ENCODE data around the gene DSC1.

The DSC1 gene

GRCh38 chr18:31171144-31171839 lies 8.6 kb upstream of the DSC1 start:
- Histone ChIP-seq H3K4me3 (ENCODE audit: low read depth in 1 of 2, low read length in 1 of 2) (no peak overlapping the region), H3K27ac (no peak overlapping the region)
- TF ChIP-seq CTCF (IDR thresholded peaks at IDR 0.05), result no peak

GRCh38 chr18:31170335-31170734 lies 7.7 kb upstream of the DSC1 start:
- H3K27ac ChIP-seq, result no peak overlapping the region

More at GRCh38 chr18:31171144-31171839, 8.6 kb upstream of the DSC1 start:
- Histone ChIP-seq H3K4me1 (ENCODE audit: control insufficient read depth in 1 of 2, insufficient read depth in 1 of 2, low read depth in 1 of 2, low read length in 1 of 2) (no peaks in the 10 kb centered on the region), H3K27me3 (no peaks in the 10 kb centered on the region), H3K36me3 (no peaks in the 10 kb centered on the region), H3K9me3 (no peaks in the 10 kb centered on the region)

GRCh38 chr18:31162419-31162793 lies 250 bp downstream of the DSC1 start:
- Histone ChIP-seq H3K4me1 (ENCODE audit: control insufficient read depth in 1 of 2, insufficient read depth in 1 of 2, low read depth in 1 of 2, low read length in 1 of 2) (no peaks in the 10 kb centered on the region), H3K36me3 (no peaks in the 10 kb centered on the region), H3K9me3 (no peaks in the 10 kb centered on the region), H3K4me3 (ENCODE audit: low read depth in 1 of 2, low read length in 1 of 2) (no peak overlapping the region), H3K27ac (no peak overlapping the region), H3K27me3 (no peaks in the 10 kb centered on the region)
- no peak for TF ChIP-seq CTCF (IDR thresholded peaks at IDR 0.05)

More at GRCh38 chr18:31170335-31170734, 7.7 kb upstream of the DSC1 start:
- no peak for TF ChIP-seq CTCF (IDR thresholded peaks at IDR 0.05)
- no peaks in the 10 kb centered on the region for H3K27me3 ChIP-seq
- H3K9me3 ChIP-seq, result no peaks in the 10 kb centered on the region
- H3K4me1 ChIP-seq (ENCODE audit: control insufficient read depth in 1 of 2, insufficient read depth in 1 of 2, low read depth in 1 of 2, low read length in 1 of 2), result no peaks in the 10 kb centered on the region
- no peaks in the 10 kb centered on the region for H3K36me3 ChIP-seq
- H3K4me3 ChIP-seq (ENCODE audit: low read depth in 1 of 2, low read length in 1 of 2), result no peak overlapping the region

- no peaks in the 10 kb centered on the region for H3K9me3 ChIP-seq
- H3K36me3 ChIP-seq, result no peaks in the 10 kb centered on the region
- no peak for TF ChIP-seq CTCF (IDR thresholded peaks at IDR 0.05)
- H3K27me3 ChIP-seq, result no peaks in the 10 kb centered on the region
- no peak overlapping the region for H3K4me3 ChIP-seq (ENCODE audit: low read depth in 1 of 2, low read length in 1 of 2)
- no peak overlapping the region for H3K27ac ChIP-seq
- H3K4me1 ChIP-seq (ENCODE audit: control insufficient read depth in 1 of 2, insufficient read depth in 1 of 2, low read depth in 1 of 2, low read length in 1 of 2), result no peaks in the 10 kb centered on the region
Observed at GRCh38 chr18:31161757-31162418, 768 bp downstream of the DSC1 start.

GRCh38 chr18:31156821-31157763 lies 5.6 kb downstream of the DSC1 start:
- TF ChIP-seq CTCF (IDR thresholded peaks at IDR 0.05), result no peak
- Histone ChIP-seq H3K9me3 (no peaks in the 10 kb centered on the region), H3K27ac (no peak overlapping the region), H3K27me3 (no peaks in the 10 kb centered on the region), H3K4me1 (ENCODE audit: control insufficient read depth in 1 of 2, insufficient read depth in 1 of 2, low read depth in 1 of 2, low read length in 1 of 2) (no peaks in the 10 kb centered on the region), H3K4me3 (ENCODE audit: low read depth in 1 of 2, low read length in 1 of 2) (no peak overlapping the region), H3K36me3 (no peaks in the 10 kb centered on the region)

Measured in neutrophil (primary cell).